ENCODE results near the gene TMEM179.

The TMEM179 gene

GRCh38 chr14:104544362-104544961, 60.1 kb downstream of the TMEM179 start:
- DNase-seq (ENCODE audit: low spot score): no peak

- DNase-seq (ENCODE audit: low spot score): no peak
Measured at GRCh38 chr14:104542871-104543830, 61.4 kb downstream of the TMEM179 start.

- DNase-seq (ENCODE audit: low spot score): no peak
Measured at GRCh38 chr14:104541905-104542465, 62.6 kb downstream of the TMEM179 start.
